HS-5 (cell line): ENCODE measurements around the gene CRAMP1.
"Not testable (repeated sequence)": the region's sequence is repeated elsewhere in the genome, so short reads cannot be mapped to it uniquely, and the experiment has no call there.

Experiments used
- DNase-seq: peaks from one replicate; pipeline ENCODE4 v3.0.0-alpha.2; 2012; ENCODE audit warnings: low read depth

CRAMP1 gene

GRCh38 chr16:1710811-1711507, 98.8 kb downstream of the CRAMP1 start:
- no peak for DNase-seq

DNA sequence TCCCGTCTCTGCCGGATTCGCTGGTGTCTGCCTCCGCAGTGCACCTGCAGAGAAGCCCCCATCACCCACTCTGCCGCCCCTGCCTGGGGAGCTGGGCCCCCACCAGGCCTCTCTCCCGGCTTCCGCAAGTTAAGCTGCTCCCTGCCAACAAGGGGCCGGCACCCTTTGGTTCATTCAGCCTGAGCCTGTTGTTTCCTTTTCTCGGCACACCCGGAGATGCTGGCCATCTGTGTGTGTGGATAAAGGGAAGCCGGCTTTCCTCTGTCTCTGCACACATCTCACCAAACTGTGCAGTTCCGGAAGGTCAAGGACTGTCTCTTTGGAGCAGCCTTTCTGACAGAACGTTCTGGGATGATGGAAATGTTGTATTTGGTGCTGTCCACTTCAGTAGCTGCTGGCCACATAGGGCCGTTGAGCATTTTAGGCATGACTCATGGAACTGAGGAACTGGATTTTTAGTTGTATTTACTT, 100.7 kb downstream of the CRAMP1 start:
- DNase-seq = no peak

DNA sequence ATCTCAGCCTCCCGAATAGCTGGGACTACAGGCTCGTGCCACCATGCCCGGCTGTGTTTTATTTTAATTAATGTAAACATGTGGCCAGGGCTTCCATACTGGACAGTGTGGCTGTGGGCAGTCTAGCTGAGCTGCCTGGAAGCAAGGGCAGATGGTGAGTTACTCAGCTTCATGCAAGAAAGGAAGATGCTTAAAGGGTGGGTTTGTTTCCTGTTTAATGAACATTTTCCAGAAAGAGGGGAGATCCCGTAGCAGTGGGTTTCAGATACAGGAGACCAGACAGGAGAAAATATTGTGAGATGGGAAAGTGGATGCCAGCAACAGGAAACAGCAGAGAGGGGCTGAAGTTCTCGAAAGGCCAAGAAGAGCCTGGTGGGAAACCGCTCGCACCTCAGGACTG, 101.2 kb downstream of the CRAMP1 start:
- no peak for DNase-seq

DNA sequence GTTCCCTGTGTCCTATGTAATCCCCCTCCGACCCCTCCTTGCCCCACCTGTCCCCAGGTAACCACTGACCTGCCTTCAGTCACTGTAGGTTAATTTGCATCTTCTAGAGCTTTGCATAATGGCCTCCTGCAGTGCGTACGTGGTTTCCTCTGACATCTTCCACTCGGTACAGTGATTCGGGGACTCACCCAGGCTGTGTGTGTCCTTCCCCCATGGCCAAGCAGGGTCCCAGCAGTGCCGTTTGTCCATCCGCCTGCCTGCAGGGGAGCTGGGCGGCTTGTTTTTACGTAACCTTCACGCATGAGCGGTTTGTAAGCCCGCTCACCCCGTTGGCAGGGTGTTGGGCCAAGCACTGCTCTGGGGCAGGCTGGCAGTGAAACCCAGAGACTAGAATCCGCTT, 101.8 kb downstream of the CRAMP1 start:
- no peak for DNase-seq

- DNase-seq = no peak
Observed at GRCh38 chr16:1715220-1715619, 103.1 kb downstream of the CRAMP1 start.

GRCh38 chr16:1718236-1718635, 106.1 kb downstream of the CRAMP1 start:
- DNase-seq = not testable (repeated sequence)

DNA sequence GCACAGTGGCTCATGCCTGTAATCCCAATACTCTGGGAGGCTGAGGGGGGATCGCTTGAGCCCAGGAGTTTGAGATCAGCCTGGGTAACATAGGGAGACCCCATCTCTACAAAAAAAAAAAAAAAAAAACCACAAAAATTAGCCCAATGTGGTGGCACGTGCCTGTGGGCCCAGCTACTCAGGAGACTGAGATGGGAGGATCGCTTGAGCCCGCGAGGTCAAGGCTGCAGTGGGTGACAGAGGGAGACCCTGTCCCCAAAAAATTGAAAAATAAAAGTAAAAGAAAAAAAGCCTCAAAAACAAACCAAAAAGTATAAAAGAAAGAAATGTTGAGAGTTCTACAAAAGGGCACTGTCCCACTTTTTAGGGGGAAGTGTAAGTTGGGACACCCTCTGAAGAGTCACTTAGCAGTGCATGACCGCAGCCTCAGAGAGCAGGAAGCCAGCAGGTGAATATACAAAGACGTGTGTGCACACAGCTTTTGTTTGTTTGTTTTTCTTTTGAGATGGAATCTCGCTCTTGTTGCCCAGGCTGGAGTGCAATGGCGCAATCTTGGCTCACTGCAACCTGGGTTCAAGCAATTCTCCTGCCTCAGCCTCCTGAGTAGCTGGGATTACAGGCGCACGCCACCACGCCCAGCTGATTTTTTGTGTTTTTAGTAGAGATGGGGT, 107.5 kb downstream of the CRAMP1 start:
- not testable (repeated sequence) for DNase-seq

DNA sequence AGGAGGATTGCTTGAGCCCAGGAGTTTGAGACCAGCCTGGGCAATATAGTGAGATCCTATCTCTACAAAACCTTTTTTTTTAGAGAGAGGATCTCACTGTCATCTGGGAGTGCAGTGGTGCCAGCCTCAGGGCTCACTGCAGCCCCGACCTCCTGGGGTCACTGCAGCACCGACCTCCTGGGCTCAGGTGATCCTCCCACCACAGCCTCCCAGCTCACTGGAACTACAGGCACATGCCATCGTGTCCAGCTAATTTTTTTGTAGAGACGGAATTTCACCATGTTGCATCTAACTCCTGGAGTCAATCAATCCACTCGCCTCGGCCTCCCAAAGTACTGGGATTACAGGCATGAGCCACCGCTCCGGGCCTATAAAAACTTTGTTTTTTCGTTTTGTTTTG, 109.2 kb downstream of the CRAMP1 start:
- no peak for DNase-seq

- DNase-seq = no peak
Observed at GRCh38 chr16:1723450-1724147, 111.4 kb downstream of the CRAMP1 start.

- DNase-seq = no peak
Observed at GRCh38 chr16:1724491-1724890, 112.3 kb downstream of the CRAMP1 start.

- DNase-seq = no peak
Observed at GRCh38 chr16:1726661-1727502, 114.7 kb downstream of the CRAMP1 start.
